Omental fat pad (tissue), 4 donors: ENCODE results near the gene ERCC8. TPM values are rescaled to one million over a fixed set of nuclear protein-coding genes. Genes with fewer than 3 reads are reported as not detected.
A peak's percentile ranks its signal among the peaks of the same experiment; 100 is the strongest.
"Not testable (repeated sequence)": the region's sequence is repeated elsewhere in the genome, so short reads cannot be mapped to it uniquely, and the experiment has no call there.

Experiments used
- ATAC-seq: fragments of 150-250 bp; one replicate; pipeline ENCODE4 v1.9.1; 2016; ENCODE audit warnings: mild to moderate bottlenecking, moderate library complexity; ENCODE audit not compliant: low FRiP score
- DNase-seq: peaks from one replicate; pipeline ENCODE4 v3.0.0-alpha.2; 2019; ENCODE audit warnings: low spot score
- CTCF ChIP-seq, 3 donors: fragments of 450-650 bp; IDR thresholded peaks; one replicate each; pipeline ENCODE4 v1.5.1; 2016 to 2017; ENCODE audit warnings: antibody characterized with exemption in 3 of 3, mild to moderate bottlenecking in 3 of 3, moderate library complexity in 2 of 3
- total RNA-seq, 4 donors: library from RNA; depleted of rRNA; stranded (reverse); fragments of >200 nt; gene quantifications; one replicate each; pipeline ENCODE4 v1.1.0, GENCODE V29; 2016

The ERCC8 gene
- 10 to 100 TPM; 13.3 to 26.8 (median 15.9) TPM for total RNA-seq

- TF ChIP-seq CTCF (IDR thresholded peaks at IDR 0.05): no peak
- ATAC-seq: peak; percentile 99
- DNase-seq: peak; percentile 75
Observed at GRCh38 chr5:60944904-60945812, at the start of gene ERCC8, which contains the start of gene NDUFAF2. TSS of gene ERCC8 (minus strand) at chr5:60945070. CDS start at chr5:60945008, 62 bp downstream. TSS of gene NDUFAF2 (plus strand) at chr5:60945205. CDS start at chr5:60945256, 51 bp downstream.

- ATAC-seq (no peak), DNase-seq (no peak)
- TF ChIP-seq CTCF (IDR thresholded peaks at IDR 0.05): no peak
Observed at GRCh38 chr5:60993875-60994571, 49.2 kb upstream of the ERCC8 start.

GRCh38 chr5:60993425-60993824 lies 48.6 kb upstream of the ERCC8 start:
- no peak for ATAC-seq
- no peak for TF ChIP-seq CTCF (IDR thresholded peaks at IDR 0.05)
- DNase-seq: no peak

GRCh38 chr5:60992871-60993270 lies 48.0 kb upstream of the ERCC8 start:
- no peak for TF ChIP-seq CTCF (IDR thresholded peaks at IDR 0.05)
- no peak for ATAC-seq
- DNase-seq: no peak

- DNase-seq (no peak), ATAC-seq (no peak)
- no peak for TF ChIP-seq CTCF (IDR thresholded peaks at IDR 0.05)
Observed at GRCh38 chr5:60989790-60990189, 44.9 kb upstream of the ERCC8 start.

- ATAC-seq, DNase-seq: not testable (repeated sequence)
Observed at GRCh38 chr5:60982127-60982526, 37.3 kb upstream of the ERCC8 start.

GRCh38 chr5:60980511-60980910 lies 35.6 kb upstream of the ERCC8 start:
- ATAC-seq: no peak
- DNase-seq: no peak
- no peak for TF ChIP-seq CTCF (IDR thresholded peaks at IDR 0.05)
